Head of caudate nucleus (tissue), 42 donors: ENCODE results near the gene SIRT4.

Experiments
- DNase-seq, 42 donors: peaks; one replicate each; pipeline versions ENCODE4 v3.0.0 to v3.0.0-alpha.2; 2020 to 2021; ENCODE audit warnings: mixed read lengths in 7 of 42
- intact Hi-C: fragments of 100-400 bp; cut with DNase I; formaldehyde crosslinking; loops from one replicate; pipeline ENCODE4 v1.15.0; 2022

Gene SIRT4

DNA sequence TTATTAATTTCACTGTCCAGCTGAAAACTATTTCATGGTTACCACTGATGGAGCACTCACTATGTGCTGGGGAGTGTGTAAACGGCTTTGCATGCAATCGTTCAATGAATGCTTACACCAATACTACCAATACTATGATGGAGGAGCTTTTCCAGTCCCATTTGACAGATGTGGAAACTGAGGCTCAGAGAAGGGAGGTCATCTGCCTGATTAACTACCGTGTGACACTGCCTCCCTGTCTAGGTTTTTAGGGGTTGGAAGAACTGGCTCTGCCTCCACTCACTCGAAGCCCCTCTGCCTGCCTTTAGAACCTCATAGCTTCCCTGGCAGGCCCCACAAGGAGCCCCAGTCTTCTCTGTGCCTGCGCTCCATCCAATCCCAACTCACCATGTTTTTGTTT, 55.0 kb downstream of the SIRT4 start:
- no peak for DNase-seq
- intact Hi-C loops, result loop anchor here (2.0 kb wide), 1 partner anchor 74 kb away; no protein-coding TSS in a partner anchor

DNA sequence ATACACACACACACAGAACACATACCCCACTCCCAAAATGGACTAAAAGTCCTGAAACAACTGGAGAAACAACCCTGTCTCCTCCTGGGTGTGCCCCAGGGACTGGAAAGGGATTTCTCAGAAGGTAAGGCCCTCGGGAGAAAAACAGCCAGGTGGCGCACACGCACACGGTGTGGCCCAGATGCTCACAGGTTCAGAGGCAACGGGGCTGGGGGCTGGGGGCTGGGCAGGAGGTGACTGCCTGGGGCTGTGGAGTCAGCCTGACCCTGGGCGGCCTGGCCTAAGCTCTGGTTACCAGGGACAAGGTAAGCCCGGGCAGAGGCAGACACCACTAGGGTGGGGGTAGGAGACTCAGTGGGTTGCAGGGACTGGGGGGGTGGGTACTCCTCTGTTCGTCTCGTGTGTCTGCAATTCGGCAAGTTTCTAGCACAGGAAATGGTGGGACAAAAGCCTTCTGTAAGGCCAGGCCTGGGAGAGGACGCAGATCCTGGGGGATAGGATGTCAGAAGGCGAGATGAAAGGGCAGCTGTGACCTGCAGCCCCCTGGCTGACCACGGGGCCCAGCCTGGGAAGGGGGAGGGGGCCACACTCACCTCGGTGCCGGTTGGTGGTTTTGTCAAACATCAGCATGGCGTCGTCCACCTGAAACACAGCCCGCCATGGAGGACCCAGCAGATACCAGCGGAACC, 56.4 kb downstream of the SIRT4 start:
- no peak for DNase-seq
- intact Hi-C loops, result no loop called here

DNA sequence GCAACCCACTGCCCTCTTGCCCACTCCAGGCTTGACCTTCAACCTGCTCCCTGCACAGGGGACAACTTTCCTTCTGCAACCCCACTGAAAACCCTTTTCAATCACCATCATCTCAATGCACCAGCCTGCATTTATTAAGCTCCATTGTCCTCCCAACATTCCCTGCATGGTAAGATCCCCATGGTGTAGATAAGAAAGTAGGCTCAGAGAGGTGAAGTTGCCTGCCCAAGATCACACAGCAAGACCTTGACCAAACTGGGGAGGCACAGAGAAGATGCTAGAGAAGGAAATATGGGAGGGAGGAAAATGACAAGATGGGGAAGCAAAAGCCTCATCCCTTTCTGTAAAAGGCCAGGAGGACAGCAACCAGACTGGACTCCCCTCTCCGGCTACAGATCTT, 57.0 kb downstream of the SIRT4 start:
- DNase-seq, result no peak
- intact Hi-C loops, result no loop called here

DNA sequence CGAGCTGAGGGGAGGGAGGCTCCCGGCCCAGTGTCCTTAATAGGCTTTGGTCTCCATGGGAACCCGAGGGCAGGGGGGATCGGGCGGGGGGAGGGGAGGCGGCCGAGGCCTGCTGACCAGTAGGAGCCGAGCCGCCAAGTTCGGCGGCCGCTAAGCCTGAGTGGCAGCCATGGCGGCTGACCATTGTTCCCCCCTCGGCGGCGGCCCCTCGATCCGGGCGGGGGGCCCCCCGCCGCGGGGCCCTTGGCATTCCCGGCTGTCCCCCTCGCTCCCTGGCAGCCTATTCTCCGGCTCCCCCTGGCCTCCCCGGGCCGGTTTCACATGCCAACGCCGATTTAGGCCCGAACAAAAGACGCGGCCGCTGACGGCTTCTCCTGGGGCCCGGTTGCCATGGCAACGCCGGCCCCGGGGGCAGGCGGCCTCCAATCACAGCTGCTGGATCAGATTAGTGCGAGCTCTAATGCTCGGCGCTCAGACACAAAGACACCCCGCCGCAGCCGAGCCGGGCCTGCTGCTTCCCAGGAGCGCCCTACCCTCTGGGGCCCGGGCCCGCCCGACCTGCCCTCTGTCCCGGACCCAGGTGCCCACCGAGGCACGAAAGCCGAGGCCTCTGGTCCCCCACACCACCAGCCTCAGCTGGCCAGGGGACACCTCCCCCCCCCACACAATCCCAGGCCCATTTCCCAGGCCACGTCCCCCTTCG, 59.5 kb downstream of the SIRT4 start:
- intact Hi-C loops, result no loop called here
- peak; percentile 74 to 95 (median 87) for DNase-seq
